Activated T-cell treated with anti-CD3 and anti-CD28 coated beads, Interleukin-2, amount 50 U/mL, for 48 hours (primary cell): ENCODE measurements around the gene OR51A7.

Experiments
- DNase-seq, 2 experiments: peaks; one replicate each; pipeline ENCODE4 v3.0.0-alpha.2; 2020

Gene OR51A7

DNA sequence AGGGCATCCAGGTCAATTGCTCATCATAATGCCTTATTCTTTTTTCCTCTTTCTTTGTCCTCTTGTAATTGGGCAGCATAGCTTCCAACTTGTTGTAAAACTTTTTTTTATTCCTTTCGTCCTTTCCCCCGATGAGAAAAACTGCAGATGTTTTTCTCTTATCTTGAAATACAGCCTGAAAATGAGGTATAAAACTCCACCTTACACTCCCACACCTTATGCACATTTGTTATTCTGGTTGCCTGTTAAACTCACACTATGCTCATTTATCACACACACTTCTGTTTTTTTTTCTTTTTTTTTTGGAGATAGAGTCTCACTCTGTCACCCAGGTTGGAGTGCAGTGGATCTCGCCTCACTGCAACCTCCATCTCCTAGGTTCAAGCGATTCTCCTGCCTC, 53.8 kb downstream of the OR51A7 start:
- DNase-seq, result no peak
